GM21447 (cell line): ENCODE measurements around the gene CCDC197.

Source experiments
- ATAC-seq: cut with Tn5 transposase; IDR thresholded peaks from one replicate; pipeline ENCODE4 v1.9.1; 2021; ENCODE audit not compliant: unreplicated experiment

Gene CCDC197

GRCh38 chr14:93997082-93997481, at the start of gene CCDC197:
Gene CCDC197 (plus strand): TSS chr14:93997301. CDS start chr14:93998132, 831 bp downstream.
- ATAC-seq: no peak

DNA sequence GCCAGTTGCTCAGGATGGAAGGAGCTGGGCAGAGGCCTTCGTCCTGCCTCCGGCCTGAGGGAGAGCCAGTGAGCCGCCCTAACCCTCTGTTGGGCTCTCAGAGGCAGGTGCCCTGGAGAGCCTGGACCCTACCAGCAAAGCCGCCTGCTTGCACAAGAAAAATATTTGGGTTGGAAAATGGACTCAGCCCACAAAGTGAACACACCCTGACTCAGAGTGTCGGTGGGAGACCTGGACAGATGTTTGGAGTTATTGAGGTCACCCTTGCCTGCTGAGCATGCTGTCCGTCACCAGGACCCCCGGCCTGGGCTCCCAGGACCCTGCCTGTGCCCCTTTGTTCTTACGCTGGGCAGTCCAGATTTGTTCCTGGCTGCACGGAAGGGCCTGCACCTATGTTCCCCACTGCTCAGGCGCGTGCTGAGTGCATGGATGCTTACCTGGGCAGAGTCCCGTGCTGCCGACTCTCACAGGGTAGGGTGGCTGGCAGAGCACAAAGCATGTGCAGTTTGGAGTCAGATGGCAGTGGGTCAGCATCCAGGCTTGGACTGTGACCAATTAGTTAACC, 47.5 kb upstream of the CCDC197 start:
- ATAC-seq: no peak

DNA sequence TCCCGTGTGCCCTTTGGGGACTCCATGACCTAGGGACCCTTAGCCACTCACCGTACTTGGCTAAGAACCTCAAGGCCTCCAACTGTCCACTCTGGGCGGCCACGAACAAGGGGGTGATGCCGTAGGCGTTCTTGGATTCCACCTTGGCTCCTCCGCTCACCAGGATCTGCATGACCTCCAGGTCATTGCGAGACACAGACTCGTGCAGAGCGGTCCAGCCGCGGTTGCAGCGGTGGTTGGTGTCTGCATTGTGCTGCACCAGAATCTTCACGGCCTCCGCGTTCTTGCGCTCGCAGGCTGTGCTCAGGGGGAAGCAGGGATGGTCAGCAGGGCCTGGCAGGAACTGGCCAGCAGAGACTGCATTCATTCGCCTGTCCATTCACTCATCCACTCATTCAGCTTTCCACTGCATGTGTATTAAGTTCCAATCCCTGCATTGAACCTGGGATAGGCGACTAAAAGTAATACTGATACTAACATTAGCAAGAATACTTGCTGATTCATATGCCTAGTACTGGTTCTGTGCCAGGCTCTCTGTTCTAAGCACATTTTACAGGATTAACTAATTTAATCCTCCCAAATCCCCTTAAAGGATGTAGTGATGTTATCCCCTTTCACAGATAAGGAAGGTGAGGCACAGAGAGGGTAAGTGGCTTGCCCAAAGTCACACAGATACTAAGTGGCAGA, 46.0 kb upstream of the CCDC197 start:
- ATAC-seq: no peak

GRCh38 chr14:93951635-93952540, 45.2 kb upstream of the CCDC197 start:
- no peak for ATAC-seq

DNA sequence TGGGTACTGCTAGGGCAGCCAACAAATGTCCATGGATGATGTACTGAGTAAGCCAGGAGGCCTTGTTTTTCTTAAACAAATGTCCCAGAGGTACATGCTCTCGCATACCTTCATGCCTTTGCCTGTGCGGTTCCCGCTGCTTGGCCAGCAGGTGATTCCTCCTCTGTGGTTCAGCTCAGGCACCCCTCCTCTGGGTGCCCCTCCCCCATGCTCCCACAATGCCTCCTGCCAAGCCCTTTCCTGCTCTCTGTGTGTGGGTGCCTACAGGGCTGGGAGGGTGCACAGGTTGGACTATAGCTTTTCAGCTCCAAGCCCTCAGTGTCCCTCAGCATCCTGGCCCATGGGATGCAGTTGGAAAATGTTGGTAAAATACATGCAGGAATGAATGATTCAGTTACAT, 44.3 kb upstream of the CCDC197 start:
- ATAC-seq: no peak

GRCh38 chr14:93953263-93953662, 43.8 kb upstream of the CCDC197 start:
- ATAC-seq: no peak

DNA sequence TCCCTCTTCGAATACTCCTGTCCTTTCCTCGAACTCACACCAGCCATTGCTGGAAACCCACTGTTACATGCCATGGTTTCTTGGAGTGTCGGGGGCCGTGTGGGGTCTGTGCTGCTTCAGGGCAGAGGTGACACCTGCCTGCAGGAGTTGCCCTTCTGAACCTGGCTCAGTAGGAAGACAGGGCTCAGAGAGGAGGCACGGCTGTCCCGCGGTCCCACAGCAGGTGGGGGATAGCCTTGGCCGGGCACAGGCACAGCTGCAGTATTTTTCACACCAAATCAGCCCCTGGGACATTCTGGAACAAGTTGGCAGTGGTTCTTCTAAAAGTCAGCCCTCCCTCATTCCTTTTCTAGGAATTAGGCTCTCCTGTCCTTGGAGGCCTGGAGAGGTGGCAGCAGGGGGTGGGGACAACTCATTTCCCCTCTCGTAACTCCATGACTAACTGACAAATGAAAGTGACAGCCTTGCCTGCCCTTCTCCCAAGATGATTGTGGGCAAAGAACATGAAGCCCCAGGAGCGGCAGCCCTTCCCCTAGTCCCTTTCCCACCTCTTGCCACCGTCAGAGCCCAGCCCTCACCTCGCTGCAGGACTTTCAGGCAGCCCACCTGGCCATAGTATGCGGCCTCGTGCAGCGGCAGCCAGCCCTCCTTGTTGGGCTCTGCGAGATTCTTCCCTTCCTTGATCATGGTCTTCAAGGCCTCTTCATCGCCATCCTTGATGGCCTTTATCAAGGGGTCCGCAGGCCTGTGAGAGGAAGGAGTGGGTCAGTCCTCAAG, 43.2 kb upstream of the CCDC197 start:
- no peak for ATAC-seq

DNA sequence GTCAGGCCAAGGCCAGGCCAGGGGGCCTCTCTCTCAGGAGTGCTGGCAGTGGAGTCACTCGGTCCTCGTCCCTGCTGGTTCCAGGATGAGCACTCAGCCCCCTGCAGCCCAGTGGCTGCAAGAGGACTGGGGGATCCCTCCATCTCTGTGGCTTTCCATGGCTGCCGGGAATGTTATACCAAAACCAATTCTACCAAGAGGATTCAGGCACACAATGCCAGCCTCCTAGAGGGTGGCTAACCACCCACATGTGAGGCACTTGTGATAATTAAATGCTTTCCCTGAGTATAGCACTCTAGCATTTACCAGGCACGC, 42.6 kb upstream of the CCDC197 start:
- ATAC-seq: no peak

GRCh38 chr14:93954900-93955849, 41.9 kb upstream of the CCDC197 start:
- ATAC-seq: peak; percentile 31

- ATAC-seq: no peak
Observed at GRCh38 chr14:93955850-93956481, 41.1 kb upstream of the CCDC197 start.

GRCh38 chr14:93956514-93957332, 40.4 kb upstream of the CCDC197 start:
- no peak for ATAC-seq

GRCh38 chr14:93957333-93957710, 39.8 kb upstream of the CCDC197 start:
- no peak for ATAC-seq

DNA sequence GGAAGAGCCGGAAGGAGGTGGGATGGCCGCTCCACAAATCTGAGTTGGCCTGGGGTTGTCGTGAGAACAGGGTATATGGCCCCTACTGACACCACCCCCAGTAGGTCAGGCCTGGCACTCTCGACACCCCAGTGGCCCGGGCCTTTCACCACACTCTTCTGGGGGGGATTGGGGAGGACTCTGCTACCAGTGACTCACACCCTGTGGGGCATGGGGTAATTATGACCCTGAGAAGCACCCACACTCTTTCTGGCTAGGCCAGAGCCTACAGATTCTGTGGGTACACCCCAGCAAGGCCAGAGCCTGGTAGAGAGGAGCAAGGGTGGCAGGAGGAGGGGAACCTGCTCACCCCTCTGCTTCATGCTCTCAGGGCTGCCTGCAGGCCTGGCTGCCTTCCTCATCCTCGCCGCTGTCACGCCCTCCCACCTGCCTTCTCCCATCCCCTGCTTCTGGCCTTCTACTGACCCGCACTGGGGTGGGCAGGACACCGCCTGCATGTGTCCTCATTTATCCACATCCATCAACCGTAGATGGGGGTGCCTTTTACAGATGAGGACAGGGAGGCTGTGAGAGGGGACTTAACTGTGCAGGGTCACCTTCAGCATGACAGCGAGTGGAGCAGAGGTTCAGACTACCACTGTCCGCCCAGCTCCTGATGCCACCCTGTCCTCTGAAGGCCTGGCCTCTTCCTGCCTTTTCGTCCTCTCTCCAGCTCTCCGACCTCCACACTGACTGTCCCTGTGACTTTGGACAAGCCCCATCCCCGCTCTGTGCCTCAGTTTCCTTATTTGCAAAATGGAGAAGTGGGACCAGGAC, 39.1 kb upstream of the CCDC197 start:
- ATAC-seq: no peak

GRCh38 chr14:93958567-93959238, 38.4 kb upstream of the CCDC197 start:
- no peak for ATAC-seq

- peak; percentile 65 for ATAC-seq
Observed at GRCh38 chr14:93959239-93960107, 37.6 kb upstream of the CCDC197 start.

DNA sequence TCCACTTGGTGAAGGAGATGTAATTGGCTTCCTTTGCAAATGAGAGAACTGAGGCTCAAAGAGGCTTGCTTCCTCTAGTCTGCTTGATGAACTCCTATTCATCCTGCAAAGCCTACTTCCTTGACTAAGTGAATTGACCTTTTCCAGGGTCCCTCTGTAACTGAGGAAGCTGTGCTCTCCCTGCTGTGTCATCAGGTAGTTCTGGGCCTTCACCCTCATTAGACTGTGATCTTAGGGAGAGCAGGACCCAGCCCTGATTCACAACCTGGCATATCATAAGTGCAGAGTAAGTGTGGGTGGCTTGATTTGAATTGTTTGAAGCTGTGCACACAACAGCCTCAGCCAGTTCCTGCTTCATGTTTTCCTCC, 37.0 kb upstream of the CCDC197 start:
- no peak for ATAC-seq
